Amniotic epithelial cell (primary cell): ENCODE measurements around the gene HSPA1B.
A peak's percentile ranks its signal among the peaks of the same experiment; 100 is the strongest.
"Not testable (repeated sequence)": the region's sequence is repeated elsewhere in the genome, so short reads cannot be mapped to it uniquely, and the experiment has no call there.

Source experiments
- DNase-seq: peaks from one replicate; pipeline ENCODE4 v3.0.0-alpha.2; 2010; ENCODE audit warnings: low read depth

HSPA1B gene

GRCh38 chr6:31829633-31830283 is 2.2 kb downstream of the HSPA1B start:
- peak; percentile 54 for DNase-seq

- no peak for DNase-seq
Measured at GRCh38 chr6:31830886-31831335, 3.4 kb downstream of the HSPA1B start.

- DNase-seq: no peak
Measured at GRCh38 chr6:31831350-31832215, 4.0 kb downstream of the HSPA1B start.

- peak; percentile 81 for DNase-seq
Measured at GRCh38 chr6:31834367-31835250, 7.1 kb downstream of the HSPA1B start.

GRCh38 chr6:31836047-31836473 is 8.5 kb downstream of the HSPA1B start:
- DNase-seq: no peak

GRCh38 chr6:31836474-31837368 is 9.2 kb downstream of the HSPA1B start:
- peak; percentile 41 for DNase-seq

GRCh38 chr6:31837369-31838113 is 10.0 kb downstream of the HSPA1B start:
- DNase-seq: no peak

GRCh38 chr6:31838114-31838553 is 10.6 kb downstream of the HSPA1B start:
- DNase-seq: not testable (repeated sequence)

- DNase-seq: no peak
Measured at GRCh38 chr6:31838968-31839367, 11.4 kb downstream of the HSPA1B start.

GRCh38 chr6:31839779-31840126 is 12.2 kb downstream of the HSPA1B start:
- not testable (repeated sequence) for DNase-seq

- no peak for DNase-seq
Measured at GRCh38 chr6:31842053-31842452, 14.5 kb downstream of the HSPA1B start.

GRCh38 chr6:31844507-31844906 is 17.0 kb downstream of the HSPA1B start:
- DNase-seq: no peak

GRCh38 chr6:31847276-31847978 is 19.9 kb downstream of the HSPA1B start:
- no peak for DNase-seq

GRCh38 chr6:31850765-31851484 is 23.4 kb downstream of the HSPA1B start:
- no peak for DNase-seq

- DNase-seq: peak; percentile 40
Measured at GRCh38 chr6:31851485-31851832, 23.9 kb downstream of the HSPA1B start.

GRCh38 chr6:31851980-31852718 is 24.6 kb downstream of the HSPA1B start:
- DNase-seq: not testable (repeated sequence)

GRCh38 chr6:31857774-31858173 is 30.2 kb downstream of the HSPA1B start:
- DNase-seq: not testable (repeated sequence)

GRCh38 chr6:31858707-31859106 is 31.2 kb downstream of the HSPA1B start:
- DNase-seq: no peak

GRCh38 chr6:31859923-31860322 is 32.4 kb downstream of the HSPA1B start:
- DNase-seq: no peak
